ENCODE results near the gene IGFL3. TPM values are rescaled to one million over a fixed set of nuclear protein-coding genes. Genes with fewer than 3 reads are reported as not detected.

The IGFL3 gene
- total RNA-seq, 4 donors from 2014 or later: not detected

DNA sequence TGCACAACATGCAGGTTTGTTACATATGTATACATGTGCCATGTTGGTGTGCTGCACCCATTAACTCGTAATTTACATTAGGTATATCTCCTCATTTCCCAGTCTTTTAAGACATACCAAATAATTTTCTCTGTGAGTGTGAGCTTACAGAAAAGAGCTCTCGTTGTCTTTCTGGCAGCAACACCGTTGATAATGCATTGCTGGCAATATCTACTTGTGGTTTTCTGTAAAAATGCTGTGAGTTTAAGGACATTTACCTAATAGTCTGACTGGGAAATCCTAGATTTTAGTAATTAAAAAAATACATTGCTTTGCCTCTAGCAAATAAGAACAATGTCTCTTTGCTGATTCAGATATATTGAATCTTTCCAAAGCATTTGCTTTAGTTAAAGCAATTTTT lies 8.4 kb downstream of the IGFL3 start:
- in situ Hi-C loops (cut with MboI; ENCODE audit: low sequenced_read_pairs in 4 of 4): no loop called here
- intact Hi-C loops (cut with DNase I; ENCODE audit: low total_unique reads): no loop called here

DNA sequence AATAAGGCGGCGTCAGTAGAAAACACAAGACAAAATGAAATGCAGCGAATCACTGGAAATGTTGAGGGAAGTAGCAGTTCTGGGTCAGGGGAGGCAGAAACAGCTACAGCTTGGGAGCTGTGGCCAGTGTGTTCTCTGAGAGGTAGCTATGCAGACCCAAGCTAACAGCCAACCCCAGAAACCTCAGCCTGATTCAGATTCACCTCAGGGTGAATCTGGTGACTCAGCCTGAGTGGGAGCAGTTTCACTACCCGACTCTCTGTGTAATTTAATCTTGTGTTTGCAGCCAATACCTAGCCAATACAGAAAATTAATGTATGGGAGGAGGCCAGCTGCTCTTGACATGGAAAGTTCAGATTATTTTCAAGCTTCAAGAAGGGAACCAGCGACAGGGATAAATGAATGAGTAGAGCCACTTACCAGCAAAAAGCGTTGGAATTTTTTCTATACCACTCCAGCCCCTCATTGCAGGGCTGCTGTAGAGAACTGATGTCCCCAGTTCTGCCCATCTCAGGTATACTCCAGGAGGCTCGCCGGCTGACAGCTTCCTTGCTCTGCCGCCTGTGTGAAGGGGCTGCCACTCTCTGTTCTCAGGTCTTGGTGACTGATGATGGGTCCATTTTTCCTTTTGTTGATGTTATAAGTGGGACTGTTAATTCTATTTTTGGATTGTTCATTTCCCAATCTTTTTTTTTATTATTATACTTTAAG lies 8.9 kb downstream of the IGFL3 start:
- Histone ChIP-seq H3K36me3 (no peaks in the 10 kb centered on the region), H3K27ac (no peak overlapping the region), H3K4me3 (no peak overlapping the region), H3K9me3 (no peaks in the 10 kb centered on the region), H3K27me3 (peaks cover 0 to 13% (median 10%) of the 10 kb centered on the region in 3 donors), H3K4me1 (no peaks in the 10 kb centered on the region)
- in situ Hi-C loops (cut with MboI; ENCODE audit: low sequenced_read_pairs in 4 of 4): no loop called here
- no peak for DNase-seq
- TF ChIP-seq, protein P1, sequence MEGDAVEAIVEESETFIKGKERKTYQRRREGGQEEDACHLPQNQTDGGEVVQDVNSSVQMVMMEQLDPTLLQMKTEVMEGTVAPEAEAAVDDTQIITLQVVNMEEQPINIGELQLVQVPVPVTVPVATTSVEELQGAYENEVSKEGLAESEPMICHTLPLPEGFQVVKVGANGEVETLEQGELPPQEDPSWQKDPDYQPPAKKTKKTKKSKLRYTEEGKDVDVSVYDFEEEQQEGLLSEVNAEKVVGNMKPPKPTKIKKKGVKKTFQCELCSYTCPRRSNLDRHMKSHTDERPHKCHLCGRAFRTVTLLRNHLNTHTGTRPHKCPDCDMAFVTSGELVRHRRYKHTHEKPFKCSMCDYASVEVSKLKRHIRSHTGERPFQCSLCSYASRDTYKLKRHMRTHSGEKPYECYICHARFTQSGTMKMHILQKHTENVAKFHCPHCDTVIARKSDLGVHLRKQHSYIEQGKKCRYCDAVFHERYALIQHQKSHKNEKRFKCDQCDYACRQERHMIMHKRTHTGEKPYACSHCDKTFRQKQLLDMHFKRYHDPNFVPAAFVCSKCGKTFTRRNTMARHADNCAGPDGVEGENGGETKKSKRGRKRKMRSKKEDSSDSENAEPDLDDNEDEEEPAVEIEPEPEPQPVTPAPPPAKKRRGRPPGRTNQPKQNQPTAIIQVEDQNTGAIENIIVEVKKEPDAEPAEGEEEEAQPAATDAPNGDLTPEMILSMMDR (IDR thresholded peaks at IDR 0.05 in 4 of 5, conservative IDR thresholded peaks at IDR 0.05 in 1 of 5): no peak
- TF ChIP-seq POLR2A (IDR thresholded peaks at IDR 0.05): no peak
- no peak for ATAC-seq
- intact Hi-C loops (cut with DNase I; ENCODE audit: low total_unique reads): no loop called here

More for the DNA sequence above, 8.4 kb downstream of the IGFL3 start:
- ATAC-seq (no peak), DNase-seq (no peak)
- TF ChIP-seq, protein P1 (IDR thresholded peaks at IDR 0.05 in 4 of 5, conservative IDR thresholded peaks at IDR 0.05 in 1 of 5): no peak
- TF ChIP-seq POLR2A (IDR thresholded peaks at IDR 0.05): no peak
- H3K4me1 ChIP-seq: no peaks in the 10 kb centered on the region
- H3K36me3 ChIP-seq: no peaks in the 10 kb centered on the region
- H3K9me3 ChIP-seq: no peaks in the 10 kb centered on the region
- H3K27me3 ChIP-seq: peaks cover 0 to 13% (median 8%) of the 10 kb centered on the region in 3 donors
- no peak overlapping the region for H3K4me3 ChIP-seq
- no peak overlapping the region for H3K27ac ChIP-seq

DNA sequence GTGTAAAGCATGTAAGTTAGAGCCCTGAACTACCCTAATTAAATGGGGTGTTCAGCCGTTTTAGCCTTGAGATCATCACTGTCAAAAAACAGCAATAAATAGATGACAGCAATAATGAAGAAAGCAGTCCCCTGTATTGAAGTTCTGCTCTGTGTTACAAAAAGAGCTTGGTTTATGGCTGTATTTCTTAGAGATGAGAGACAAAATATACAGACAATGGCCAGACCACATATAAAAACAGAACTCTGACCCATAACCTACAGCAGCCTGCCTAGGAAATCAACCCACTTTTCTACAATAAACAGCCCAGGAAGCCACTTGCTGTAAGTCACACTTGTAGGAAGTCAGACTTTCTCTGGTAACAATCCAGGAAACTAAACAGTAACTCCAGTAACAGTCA lies 10.8 kb downstream of the IGFL3 start:
- in situ Hi-C loops (cut with MboI; ENCODE audit: low sequenced_read_pairs in 4 of 4) (no loop called here), intact Hi-C loops (cut with DNase I; ENCODE audit: low total_unique reads) (no loop called here)
- Histone ChIP-seq H3K36me3 (no peaks in the 10 kb centered on the region), H3K4me3 (no peak overlapping the region), H3K27me3 (peaks cover 0 to 10% (median 7%) of the 10 kb centered on the region in 3 donors), H3K9me3 (no peaks in the 10 kb centered on the region), H3K4me1 (no peaks in the 10 kb centered on the region), H3K27ac (no peak overlapping the region)
- ATAC-seq: no peak
- TF ChIP-seq, protein P1 (IDR thresholded peaks at IDR 0.05 in 4 of 5, conservative IDR thresholded peaks at IDR 0.05 in 1 of 5): no peak
- no peak for TF ChIP-seq POLR2A (IDR thresholded peaks at IDR 0.05)
- DNase-seq: no peak

DNA sequence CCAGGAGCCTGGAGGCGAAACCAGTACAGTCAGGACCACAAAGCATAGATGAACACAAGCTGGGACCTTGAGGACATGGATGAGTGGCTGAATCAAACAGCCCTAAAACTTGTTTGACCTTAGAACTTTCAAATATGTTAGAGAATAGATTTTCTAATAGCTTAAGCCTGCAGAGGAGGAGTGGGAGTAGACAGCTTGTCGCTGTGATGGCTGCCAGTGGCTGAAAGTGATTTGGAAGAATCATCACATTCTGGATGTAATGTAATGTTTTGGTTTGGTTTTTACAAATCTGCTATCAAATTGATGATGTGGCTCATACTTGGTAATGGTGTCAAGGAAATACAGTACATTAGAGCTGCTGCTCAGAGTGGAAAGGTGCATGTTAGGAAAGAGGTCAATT lies 12.0 kb downstream of the IGFL3 start:
- no peaks in the 10 kb centered on the region for H3K4me1 ChIP-seq
- no peak overlapping the region for H3K4me3 ChIP-seq
- DNase-seq (no peak), ATAC-seq (no peak)
- TF ChIP-seq, protein P1 (IDR thresholded peaks at IDR 0.05 in 4 of 5, conservative IDR thresholded peaks at IDR 0.05 in 1 of 5): no peak
- no peak for TF ChIP-seq POLR2A (IDR thresholded peaks at IDR 0.05)
- intact Hi-C loops (cut with DNase I; ENCODE audit: low total_unique reads) (no loop called here), in situ Hi-C loops (cut with MboI; ENCODE audit: low sequenced_read_pairs in 4 of 4) (no loop called here)
- H3K9me3 ChIP-seq: no peaks in the 10 kb centered on the region
- H3K36me3 ChIP-seq: no peaks in the 10 kb centered on the region
- peaks cover 0 to 10% (median 7%) of the 10 kb centered on the region in 3 donors for H3K27me3 ChIP-seq
- no peak overlapping the region for H3K27ac ChIP-seq

Measured in gastrocnemius medialis (tissue), 4 donors.